Nephron progenitor cell (in vitro differentiated cells): Measurements from ENCODE around the gene ECE2.
"Not testable (repeated sequence)": the region's sequence is repeated elsewhere in the genome, so short reads cannot be mapped to it uniquely, and the experiment has no call there.

Experiments used
- DNase-seq: peaks from one replicate; pipeline ENCODE4 v3.0.0; 2021
- H3K27ac Mint-ChIP-seq: 2 replicates; pipeline ENCODE4 v1.8.0; 2021; ENCODE audit warnings: mild to moderate bottlenecking, moderate library complexity, mixed read lengths
- H3K27me3 Mint-ChIP-seq: 2 replicates; pipeline ENCODE4 v1.8.0; 2021; ENCODE audit warnings: mild to moderate bottlenecking, low read depth, mixed read lengths; ENCODE audit not compliant: poor library complexity
- H3K36me3 Mint-ChIP-seq: 2 replicates; pipeline ENCODE4 v1.8.0; 2021; ENCODE audit warnings: low read depth, mixed read lengths
- H3K4me1 Mint-ChIP-seq: 2 replicates; pipeline ENCODE4 v1.8.0; 2021; ENCODE audit warnings: mixed read lengths
- H3K4me3 Mint-ChIP-seq: 2 replicates; pipeline ENCODE4 v1.8.0; 2021; ENCODE audit warnings: mild to moderate bottlenecking, moderate library complexity, mixed read lengths
- H3K9me3 Mint-ChIP-seq: 2 replicates; pipeline ENCODE4 v1.8.0; 2021; ENCODE audit warnings: mild to moderate bottlenecking, moderate library complexity, mixed read lengths
- CTCF ChIP-seq: fragments of 200-600 bp; sonication (generic); IDR thresholded peaks from 2 replicates; pipeline ENCODE4 v1.5.0; 2021; ENCODE audit warnings: antibody characterized with exemption

The ECE2 gene

GRCh38 chr3:184338511-184338945 lies 62.7 kb downstream of the ECE2 start:
- TF ChIP-seq CTCF, result peak; percentile 19
- Mint-ChIP-seq H3K27me3 (peaks cover 7% of the 10 kb centered on the region), H3K36me3 (peaks cover 12% of the 10 kb centered on the region), H3K27ac (no peak overlapping the region), H3K4me1 (peaks cover 35% of the 10 kb centered on the region), H3K4me3 (no peak overlapping the region), H3K9me3 (no peaks in the 10 kb centered on the region)
- DNase-seq, result peak; percentile 81

GRCh38 chr3:184339001-184339400 lies 63.2 kb downstream of the ECE2 start:
- Mint-ChIP-seq H3K27ac (no peak overlapping the region), H3K4me1 (peaks cover 35% of the 10 kb centered on the region), H3K4me3 (peak overlapping the region; percentile 42), H3K36me3 (peaks cover 8% of the 10 kb centered on the region), H3K9me3 (no peaks in the 10 kb centered on the region), H3K27me3 (peaks cover 7% of the 10 kb centered on the region)
- TF ChIP-seq CTCF, result no peak
- DNase-seq, result no peak

GRCh38 chr3:184339451-184340135 lies 63.8 kb downstream of the ECE2 start:
- not testable (repeated sequence) for DNase-seq, H3K27me3 Mint-ChIP-seq, H3K4me3 Mint-ChIP-seq, H3K9me3 Mint-ChIP-seq, H3K27ac Mint-ChIP-seq, H3K36me3 Mint-ChIP-seq
- H3K4me1 Mint-ChIP-seq, result peaks cover 35% of the 10 kb centered on the region

GRCh38 chr3:184341925-184342324 lies 66.1 kb downstream of the ECE2 start:
- Mint-ChIP-seq H3K9me3 (no peaks in the 10 kb centered on the region), H3K36me3 (peaks cover 12% of the 10 kb centered on the region), H3K4me3 (no peak overlapping the region), H3K27ac (no peak overlapping the region), H3K4me1 (peaks cover 34% of the 10 kb centered on the region), H3K27me3 (peaks cover 10% of the 10 kb centered on the region)
- TF ChIP-seq CTCF, result no peak
- DNase-seq, result no peak
